GM12892 (cell line): Measurements from ENCODE around the gene BCL2A1.

ENCODE experiments used
- POLR2A ChIP-seq: IDR thresholded peaks from 2 replicates; pipeline ENCODE4 v1.6.1; 2011; ENCODE audit warnings: low read depth, low read length, control low read depth
- POLR2AphosphoS5 ChIP-seq: IDR thresholded peaks from 2 replicates; pipeline ENCODE4 v1.6.1; 2011; ENCODE audit warnings: low read depth, low read length, control low read depth

DNA sequence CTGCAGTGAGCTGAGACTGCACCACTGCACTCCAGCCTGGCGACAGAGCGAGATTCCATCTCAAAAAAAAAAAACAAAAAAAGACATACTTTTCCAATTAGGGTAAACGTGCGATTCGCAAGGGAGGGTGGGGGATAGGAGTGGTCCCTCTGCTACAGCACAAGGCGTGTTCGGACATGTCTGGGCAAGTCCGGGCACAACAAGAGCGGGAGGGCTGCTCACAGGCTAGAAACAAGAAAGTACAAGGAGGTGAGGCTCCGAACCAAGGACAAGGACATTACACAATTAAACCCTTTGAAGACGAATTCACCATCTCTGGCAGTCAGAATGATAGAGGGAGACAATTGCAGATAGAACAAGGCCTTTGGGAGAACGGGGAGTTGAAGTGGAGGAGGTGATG, 32.2 kb upstream of the BCL2A1 start:
- no peak for TF ChIP-seq POLR2A
- TF ChIP-seq POLR2AphosphoS5, result no peak
